ENCODE measurements around the gene SLC18A2. TPM values are rescaled to one million over a fixed set of nuclear protein-coding genes. Genes with fewer than 3 reads are reported as not detected.

SLC18A2 gene
- total RNA-seq, 1 donor from 2014 or later, result 12.0 TPM

DNA sequence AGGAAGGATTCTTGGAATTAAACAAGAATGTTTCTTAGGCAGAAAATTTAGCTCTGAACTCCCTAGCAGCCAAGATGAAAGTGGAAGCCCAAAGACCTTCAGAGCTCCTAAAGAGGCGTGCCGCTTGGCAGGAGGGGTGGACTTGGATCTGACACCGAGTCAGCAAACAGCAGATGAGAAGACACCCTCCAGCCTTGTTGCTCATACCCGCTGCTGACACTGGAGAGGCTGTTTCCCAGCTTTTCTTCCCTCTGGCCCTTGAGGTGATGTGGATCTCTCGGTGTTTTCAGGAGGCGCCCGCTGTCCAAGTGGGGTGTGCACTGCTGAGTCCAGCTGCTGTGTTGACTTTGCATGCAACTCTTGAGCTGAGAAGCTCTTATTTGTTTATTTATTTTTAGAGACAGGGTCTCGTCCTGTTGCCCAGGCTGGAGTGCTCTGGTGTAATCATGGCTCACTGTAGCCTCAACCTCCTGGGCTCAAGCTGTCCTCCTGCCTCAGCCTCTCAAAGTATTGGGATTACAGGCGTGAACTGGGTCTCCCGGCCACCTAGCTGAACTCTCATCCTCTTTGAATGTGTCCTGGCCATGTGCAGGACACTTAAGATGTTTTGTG, 21.5 kb downstream of the SLC18A2 start:
- DNase-seq, result no peak
- peaks cover 9% of the 10 kb centered on the region for H3K9me3 Mint-ChIP-seq (ENCODE audit: unreplicated experiment)
- H3K4me3 Mint-ChIP-seq (ENCODE audit: unreplicated experiment), result no peak overlapping the region
- peaks cover 44% of the 10 kb centered on the region for H3K4me1 Mint-ChIP-seq (ENCODE audit: low read depth, unreplicated experiment)
- TF ChIP-seq, protein P1, sequence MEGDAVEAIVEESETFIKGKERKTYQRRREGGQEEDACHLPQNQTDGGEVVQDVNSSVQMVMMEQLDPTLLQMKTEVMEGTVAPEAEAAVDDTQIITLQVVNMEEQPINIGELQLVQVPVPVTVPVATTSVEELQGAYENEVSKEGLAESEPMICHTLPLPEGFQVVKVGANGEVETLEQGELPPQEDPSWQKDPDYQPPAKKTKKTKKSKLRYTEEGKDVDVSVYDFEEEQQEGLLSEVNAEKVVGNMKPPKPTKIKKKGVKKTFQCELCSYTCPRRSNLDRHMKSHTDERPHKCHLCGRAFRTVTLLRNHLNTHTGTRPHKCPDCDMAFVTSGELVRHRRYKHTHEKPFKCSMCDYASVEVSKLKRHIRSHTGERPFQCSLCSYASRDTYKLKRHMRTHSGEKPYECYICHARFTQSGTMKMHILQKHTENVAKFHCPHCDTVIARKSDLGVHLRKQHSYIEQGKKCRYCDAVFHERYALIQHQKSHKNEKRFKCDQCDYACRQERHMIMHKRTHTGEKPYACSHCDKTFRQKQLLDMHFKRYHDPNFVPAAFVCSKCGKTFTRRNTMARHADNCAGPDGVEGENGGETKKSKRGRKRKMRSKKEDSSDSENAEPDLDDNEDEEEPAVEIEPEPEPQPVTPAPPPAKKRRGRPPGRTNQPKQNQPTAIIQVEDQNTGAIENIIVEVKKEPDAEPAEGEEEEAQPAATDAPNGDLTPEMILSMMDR (IDR thresholded peaks at IDR 0.05; ENCODE audit: partially characterized antibody, unreplicated experiment), result no peak
- peaks cover 8% of the 10 kb centered on the region for H3K36me3 Mint-ChIP-seq (ENCODE audit: unreplicated experiment)
- peaks cover 10% of the 10 kb centered on the region for H3K27me3 Mint-ChIP-seq (ENCODE audit: unreplicated experiment)
- no peak overlapping the region for H3K27ac Mint-ChIP-seq (ENCODE audit: unreplicated experiment)

DNA sequence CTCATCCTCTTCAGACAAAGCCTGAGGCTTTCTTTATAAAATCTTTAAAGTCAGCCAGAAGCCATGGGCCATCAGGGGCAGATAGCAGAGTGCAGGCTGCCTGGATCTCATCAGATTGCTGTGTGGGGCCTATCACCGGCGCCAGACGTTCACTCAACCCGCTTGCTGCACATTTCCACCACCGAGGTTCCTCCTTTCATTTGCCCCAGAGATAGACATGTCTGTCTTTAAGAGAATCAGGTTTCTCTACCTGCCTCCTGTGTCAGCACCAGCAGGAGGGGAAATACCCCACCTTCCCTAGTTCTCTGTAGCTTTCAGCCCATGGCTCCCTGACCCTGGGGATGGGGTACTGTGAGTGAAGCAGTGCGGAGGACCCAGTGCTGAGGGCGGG, 22.0 kb downstream of the SLC18A2 start:
- H3K9me3 Mint-ChIP-seq (ENCODE audit: unreplicated experiment), result peaks cover 4% of the 10 kb centered on the region
- TF ChIP-seq, protein P1 (IDR thresholded peaks at IDR 0.05; ENCODE audit: partially characterized antibody, unreplicated experiment), result no peak
- no peak overlapping the region for H3K27ac Mint-ChIP-seq (ENCODE audit: unreplicated experiment)
- no peak for DNase-seq
- peaks cover 41% of the 10 kb centered on the region for H3K4me1 Mint-ChIP-seq (ENCODE audit: low read depth, unreplicated experiment)
- no peak overlapping the region for H3K4me3 Mint-ChIP-seq (ENCODE audit: unreplicated experiment)
- peaks cover 5% of the 10 kb centered on the region for H3K27me3 Mint-ChIP-seq (ENCODE audit: unreplicated experiment)
- peaks cover 8% of the 10 kb centered on the region for H3K36me3 Mint-ChIP-seq (ENCODE audit: unreplicated experiment)

DNA sequence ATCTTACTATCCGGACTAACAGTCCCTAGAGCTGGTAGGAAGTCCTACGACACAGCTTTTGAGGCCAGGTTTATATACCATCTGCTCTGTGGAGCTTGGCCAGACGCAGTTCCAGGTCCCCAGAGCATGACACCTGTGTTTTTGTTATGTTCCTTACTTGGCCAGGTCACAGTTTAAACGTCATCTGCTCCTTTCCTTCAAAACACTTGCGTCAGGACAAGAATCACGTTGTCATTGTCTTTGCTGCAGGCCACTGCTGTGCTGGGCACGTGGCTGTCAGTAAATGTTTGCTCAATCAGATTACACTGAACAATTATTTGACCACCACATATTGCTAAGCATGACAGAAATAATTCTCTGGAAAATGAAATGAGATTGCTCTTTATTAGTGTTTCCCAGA, 23.9 kb downstream of the SLC18A2 start:
- Mint-ChIP-seq H3K9me3 (ENCODE audit: unreplicated experiment) (peaks cover 4% of the 10 kb centered on the region), H3K4me3 (ENCODE audit: unreplicated experiment) (peak overlapping the region; percentile 51), H3K27me3 (ENCODE audit: unreplicated experiment) (peaks cover 6% of the 10 kb centered on the region), H3K4me1 (ENCODE audit: low read depth, unreplicated experiment) (peaks cover 32% of the 10 kb centered on the region), H3K36me3 (ENCODE audit: unreplicated experiment) (peaks cover 8% of the 10 kb centered on the region), H3K27ac (ENCODE audit: unreplicated experiment) (peak overlapping the region; percentile 50)
- TF ChIP-seq, protein P1 (IDR thresholded peaks at IDR 0.05; ENCODE audit: partially characterized antibody, unreplicated experiment), result no peak
- no peak for DNase-seq

- peaks cover 5% of the 10 kb centered on the region for H3K27me3 Mint-ChIP-seq (ENCODE audit: unreplicated experiment)
- H3K4me3 Mint-ChIP-seq (ENCODE audit: unreplicated experiment), result no peak overlapping the region
- peaks cover 24% of the 10 kb centered on the region for H3K4me1 Mint-ChIP-seq (ENCODE audit: low read depth, unreplicated experiment)
- DNase-seq, result no peak
- H3K9me3 Mint-ChIP-seq (ENCODE audit: unreplicated experiment), result peaks cover 4% of the 10 kb centered on the region
- peaks cover 8% of the 10 kb centered on the region for H3K36me3 Mint-ChIP-seq (ENCODE audit: unreplicated experiment)
- TF ChIP-seq, protein P1 (IDR thresholded peaks at IDR 0.05; ENCODE audit: partially characterized antibody, unreplicated experiment), result no peak
- H3K27ac Mint-ChIP-seq (ENCODE audit: unreplicated experiment), result no peak overlapping the region
These were observed 25.5 kb downstream of the SLC18A2 start for GRCh38 chr10:117266400-117266799.

DNA sequence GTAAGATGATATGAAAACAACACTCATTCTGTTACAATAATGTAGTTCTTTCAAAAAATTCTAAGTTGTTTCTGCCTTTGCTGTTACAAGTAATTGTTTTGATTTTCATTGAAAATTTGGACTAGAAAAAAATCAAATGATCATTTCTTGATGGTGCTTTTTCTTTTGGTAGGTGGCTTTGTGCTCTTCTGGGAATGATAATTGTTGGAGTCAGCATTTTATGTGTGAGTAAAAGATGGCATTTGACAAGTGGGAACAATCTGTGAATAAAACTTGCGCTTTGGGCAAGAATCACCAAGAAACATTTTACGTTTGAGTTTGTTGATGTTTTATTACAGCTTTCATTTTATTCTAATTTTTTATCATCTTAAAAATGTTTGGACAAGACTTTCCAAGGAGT, 25.9 kb downstream of the SLC18A2 start:
- TF ChIP-seq, protein P1 (IDR thresholded peaks at IDR 0.05; ENCODE audit: partially characterized antibody, unreplicated experiment), result no peak

More for the DNA sequence above, 25.9 kb downstream of the SLC18A2 start:
- H3K27me3 Mint-ChIP-seq (ENCODE audit: unreplicated experiment), result peaks cover 3% of the 10 kb centered on the region
- H3K36me3 Mint-ChIP-seq (ENCODE audit: unreplicated experiment), result peaks cover 8% of the 10 kb centered on the region
- peaks cover 24% of the 10 kb centered on the region for H3K4me1 Mint-ChIP-seq (ENCODE audit: low read depth, unreplicated experiment)
- peaks cover 4% of the 10 kb centered on the region for H3K9me3 Mint-ChIP-seq (ENCODE audit: unreplicated experiment)
- no peak for DNase-seq
- no peak overlapping the region for H3K27ac Mint-ChIP-seq (ENCODE audit: unreplicated experiment)
- no peak overlapping the region for H3K4me3 Mint-ChIP-seq (ENCODE audit: unreplicated experiment)
